A673 (cell line): ENCODE data around the gene PEPD. TPM values are rescaled to one million over a fixed set of nuclear protein-coding genes. Genes with fewer than 3 reads are reported as not detected.

Source experiments
- BruUV-seq: library from RNA; stranded (reverse); fragments of 400-500 nt; replicated peaks from 2 replicates; lab custom pipeline; 2021; lab: Mats Ljungman, UMichigan
- CTCF ChIA-PET: fragments of 300-600 bp; sonication (Branson Sonifier 250); formaldehyde crosslinking; loops from one replicate; lab custom pipeline; 2022; ENCODE audit warnings: antibody characterized with exemption; lab: Charles Lee
- POLR2A ChIA-PET: fragments of 300-600 bp; sonication (Branson Sonifier 250); formaldehyde crosslinking; loops from one replicate; lab custom pipeline; 2022; ENCODE audit warnings: antibody characterized with exemption; ENCODE audit not compliant: low non-redundant PET; lab: Charles Lee
- DNase-seq: peaks from one replicate; pipeline ENCODE4 v3.0.0-alpha.2; 2015; ENCODE audit warnings: low spot score
- H3K27ac ChIP-seq: fragments of 200-600 bp; sonication (generic); 2 replicates; pipeline ENCODE4 v1.5.1; 2016; ENCODE audit warnings: mixed run types, low read depth, mild to moderate bottlenecking, mixed read lengths, antibody characterized with exemption, low read length; ENCODE audit not compliant: poor library complexity, severe bottlenecking
- H3K27me3 ChIP-seq: fragments of 200-600 bp; sonication (generic); replicated peaks from 2 replicates; pipeline ENCODE4 v1.6.1; 2017; ENCODE audit warnings: mixed run types, low read depth, mild to moderate bottlenecking, mixed read lengths, antibody characterized with exemption, low read length; ENCODE audit not compliant: insufficient read depth, poor library complexity
- H3K36me3 ChIP-seq: fragments of 200-600 bp; sonication (generic); 2 replicates; pipeline ENCODE4 v1.6.1; 2016; ENCODE audit warnings: mixed run types, mild to moderate bottlenecking, mixed read lengths, antibody characterized with exemption, low read length; ENCODE audit not compliant: insufficient read depth, poor library complexity, severe bottlenecking
- H3K4me1 ChIP-seq: fragments of 200-600 bp; sonication (generic); 2 replicates; pipeline ENCODE4 v1.6.1; 2017; ENCODE audit warnings: mixed run types, mild to moderate bottlenecking, mixed read lengths, antibody characterized with exemption, low read length; ENCODE audit not compliant: insufficient read depth, poor library complexity, severe bottlenecking
- H3K4me3 ChIP-seq: fragments of 200-600 bp; sonication (generic); 2 replicates; pipeline ENCODE4 v1.5.1; 2016; ENCODE audit warnings: low read depth, mixed run types, mild to moderate bottlenecking, mixed read lengths, low read length; ENCODE audit not compliant: poor library complexity, severe bottlenecking
- H3K9me3 ChIP-seq: fragments of 200-600 bp; sonication (generic); 2 replicates; pipeline ENCODE4 v1.6.1; 2016; ENCODE audit warnings: mixed run types, low read depth, mild to moderate bottlenecking, mixed read lengths, antibody characterized with exemption, low read length; ENCODE audit not compliant: poor library complexity, severe bottlenecking
- CTCF ChIP-seq: fragments of 300-800, 200-600 bp; sonication (generic); conservative IDR thresholded peaks from 2 replicates; pipeline ENCODE4 v1.5.1; 2017; ENCODE audit warnings: low read depth, mild to moderate bottlenecking, antibody characterized with exemption, low read length, moderate library complexity, mixed read lengths
- EZH2 ChIP-seq: fragments of 200-600 bp; sonication (generic); IDR thresholded peaks from 2 replicates; pipeline ENCODE4 v1.6.1; 2017; ENCODE audit warnings: borderline replicate concordance, low read depth, mild to moderate bottlenecking, mixed read lengths, antibody characterized with exemption, low read length; ENCODE audit not compliant: poor library complexity, severe bottlenecking
- intact Hi-C: fragments of 100-400 bp; cut with micrococcal nuclease; formaldehyde crosslinking; loops from one replicate; pipeline ENCODE4 v1.10.0; 2022; ENCODE audit not compliant: unreplicated experiment
- total RNA-seq: library from RNA; stranded (reverse); gene quantifications from 2 replicates; pipeline ENCODE4 v1.2.3, GENCODE V29; 2021

The PEPD gene
- total RNA-seq, 1 experiment from 2014 or later = 82.2 TPM

GRCh38 chr19:33499248-33499647 is 22.3 kb downstream of the PEPD start:
- ChIA-PET CTCF (no interaction called here), POLR2A (no interaction called here)
- Histone ChIP-seq H3K27ac (no peak overlapping the region), H3K9me3 (no peaks in the 10 kb centered on the region), H3K27me3 (no peaks in the 10 kb centered on the region), H3K4me1 (peaks cover 4% of the 10 kb centered on the region), H3K36me3 (no peaks in the 10 kb centered on the region), H3K4me3 (no peak overlapping the region)
- DNase-seq = no peak
- intact Hi-C loops = no loop called here
- no peak for TF ChIP-seq EZH2
- TF ChIP-seq CTCF = no peak
- no TSS peak for BruUV-seq

- no peaks in the 10 kb centered on the region for H3K36me3 ChIP-seq
- POLR2A ChIA-PET = no interaction called here
- TF ChIP-seq CTCF = no peak
- TF ChIP-seq EZH2 = no peak
Measured at GRCh38 chr19:33498391-33499000, 23.1 kb downstream of the PEPD start.

GRCh38 chr19:33497778-33498175 is 23.8 kb downstream of the PEPD start:
- ChIA-PET CTCF (no interaction called here), POLR2A (no interaction called here)
- H3K27me3 ChIP-seq = no peaks in the 10 kb centered on the region
- no TSS peak for BruUV-seq
- H3K36me3 ChIP-seq = no peaks in the 10 kb centered on the region
- no peaks in the 10 kb centered on the region for H3K9me3 ChIP-seq
- intact Hi-C loops = no loop called here
- no peak for TF ChIP-seq EZH2
- TF ChIP-seq CTCF = no peak
- H3K27ac ChIP-seq = no peak overlapping the region
- peaks cover 4% of the 10 kb centered on the region for H3K4me1 ChIP-seq
- no peak for DNase-seq
- no peak overlapping the region for H3K4me3 ChIP-seq

More at GRCh38 chr19:33498391-33499000, 23.1 kb downstream of the PEPD start:
- H3K27me3 ChIP-seq = no peaks in the 10 kb centered on the region
- peaks cover 4% of the 10 kb centered on the region for H3K4me1 ChIP-seq
- intact Hi-C loops = no loop called here
- CTCF ChIA-PET = no interaction called here
- H3K27ac ChIP-seq = no peak overlapping the region
- no peaks in the 10 kb centered on the region for H3K9me3 ChIP-seq
- DNase-seq = no peak
- no peak overlapping the region for H3K4me3 ChIP-seq
- BruUV-seq = no TSS peak
